H9 (cell line): ENCODE data around the gene KCND2. TPM values are rescaled to one million over a fixed set of nuclear protein-coding genes. Genes with fewer than 3 reads are reported as not detected.

Source experiments
- DNase-seq: peaks from one replicate; pipeline ENCODE4 v3.0.0-alpha.2; 2017
- H2AFZ ChIP-seq: one replicate; pipeline ENCODE4 v1.6.1; 2013; ENCODE audit warnings: mild to moderate bottlenecking, low read length, control low read depth, moderate library complexity
- H2AK5ac ChIP-seq: 2 replicates; pipeline ENCODE4 v1.6.1; 2013; ENCODE audit warnings: low read length, control low read depth, mixed read lengths; ENCODE audit not compliant: insufficient read length
- H2BK120ac ChIP-seq: one replicate; pipeline ENCODE4 v1.6.1; 2013; ENCODE audit warnings: low read depth, mild to moderate bottlenecking, low read length, control low read depth, inconsistent platforms; ENCODE audit not compliant: poor library complexity, severe bottlenecking
- H2BK12ac ChIP-seq: 2 replicates; pipeline ENCODE4 v1.6.1; 2013; ENCODE audit warnings: low read length, control low read depth, mixed read lengths, low read depth; ENCODE audit not compliant: insufficient read length
- H2BK15ac ChIP-seq: 2 replicates; pipeline ENCODE4 v1.6.1; 2013; ENCODE audit warnings: low read depth, low read length, control low read depth
- H2BK20ac ChIP-seq: one replicate; pipeline ENCODE4 v1.6.1; 2013; ENCODE audit warnings: low read depth, mild to moderate bottlenecking, low read length, control low read depth, inconsistent platforms; ENCODE audit not compliant: poor library complexity, severe bottlenecking
- H2BK5ac ChIP-seq: 2 replicates; pipeline ENCODE4 v1.6.1; 2013; ENCODE audit warnings: low read length, control low read depth, mixed read lengths; ENCODE audit not compliant: insufficient read length
- H3K14ac ChIP-seq: 2 replicates; pipeline ENCODE4 v1.6.1; 2013; ENCODE audit warnings: low read length, control low read depth; ENCODE audit not compliant: insufficient read depth
- H3K18ac ChIP-seq: 2 replicates; pipeline ENCODE4 v1.6.1; 2013; ENCODE audit warnings: low read depth, mild to moderate bottlenecking, mixed read lengths, low read length, control low read depth; ENCODE audit not compliant: insufficient read length
- H3K23ac ChIP-seq: 2 replicates; pipeline ENCODE4 v1.6.1; 2013; ENCODE audit warnings: low read length, control low read depth, mixed read lengths, low read depth; ENCODE audit not compliant: insufficient read length
- H3K23me2 ChIP-seq: 2 replicates; pipeline ENCODE4 v1.6.1; 2013; ENCODE audit warnings: low read depth, mild to moderate bottlenecking, mixed read lengths, low read length, control low read depth; ENCODE audit not compliant: insufficient read length, poor library complexity, severe bottlenecking
- H3K27ac ChIP-seq: 2 replicates; pipeline ENCODE4 v1.5.1; 2013; ENCODE audit warnings: low read length, control low read depth, mixed read lengths, low read depth; ENCODE audit not compliant: insufficient read length
- H3K27me3 ChIP-seq: 2 replicates; pipeline ENCODE4 v1.6.1; 2013; ENCODE audit warnings: low read length, control low read depth, inconsistent platforms; ENCODE audit not compliant: insufficient read depth
- H3K4ac ChIP-seq: 2 replicates; pipeline ENCODE4 v1.6.1; 2013; ENCODE audit warnings: low read depth, mild to moderate bottlenecking, control low read depth, inconsistent platforms, low read length, moderate library complexity
- H3K4me1 ChIP-seq: 2 replicates; pipeline ENCODE4 v1.6.1; 2013; ENCODE audit warnings: low read length, control low read depth, inconsistent platforms; ENCODE audit not compliant: insufficient read depth
- H3K4me2 ChIP-seq: 2 replicates; pipeline ENCODE4 v1.6.1; 2013; ENCODE audit warnings: low read length, control low read depth, mixed read lengths; ENCODE audit not compliant: insufficient read length, insufficient read depth
- H3K56ac ChIP-seq: 2 replicates; pipeline ENCODE4 v1.6.1; 2013; ENCODE audit warnings: low read depth, mild to moderate bottlenecking, mixed read lengths, low read length, control low read depth; ENCODE audit not compliant: insufficient read length
- H3K79me1 ChIP-seq: 2 replicates; pipeline ENCODE4 v1.6.1; 2013; ENCODE audit warnings: low read depth, mild to moderate bottlenecking, moderate library complexity, low read length, control low read depth, inconsistent platforms; ENCODE audit not compliant: insufficient read depth, poor library complexity, severe bottlenecking
- H3K79me2 ChIP-seq: 2 replicates; pipeline ENCODE4 v1.6.1; 2013; ENCODE audit warnings: low read length, control low read depth, inconsistent platforms; ENCODE audit not compliant: insufficient read depth
- H3K9ac ChIP-seq: 2 replicates; pipeline ENCODE4 v1.6.1; 2013; ENCODE audit warnings: low read length, control low read depth, mixed read lengths; ENCODE audit not compliant: insufficient read length; ENCODE audit errors: extremely low read depth
- H3K9me3 ChIP-seq: one replicate; pipeline ENCODE4 v1.6.1; 2013; ENCODE audit warnings: low read depth, low read length, inconsistent platforms; ENCODE audit not compliant: control insufficient read depth
- H3T11ph ChIP-seq: one replicate; pipeline ENCODE4 v1.6.1; 2013; ENCODE audit warnings: mild to moderate bottlenecking, low read length, control low read depth, inconsistent platforms
- H4K20me1 ChIP-seq: one replicate; pipeline ENCODE4 v1.6.1; 2013; ENCODE audit not compliant: control insufficient read depth, insufficient read length, insufficient read depth
- H4K5ac ChIP-seq: 2 replicates; pipeline ENCODE4 v1.6.1; 2013; ENCODE audit warnings: low read depth, mild to moderate bottlenecking, mixed read lengths, low read length, control low read depth; ENCODE audit not compliant: insufficient read length
- H4K8ac ChIP-seq: replicated peaks from 2 replicates; pipeline ENCODE4 v1.6.1; 2013; ENCODE audit warnings: low read length, control low read depth, mixed read lengths, low read depth; ENCODE audit not compliant: insufficient read length
- H4K91ac ChIP-seq: 2 replicates; pipeline ENCODE4 v1.6.1; 2013; ENCODE audit warnings: low read depth, mild to moderate bottlenecking, moderate library complexity, mixed read lengths, low read length, control low read depth; ENCODE audit not compliant: insufficient read length
- H3K27ac Mint-ChIP-seq, 3 experiments: 2 replicates in 2 of 3; 3 replicates in 1 of 3; pipeline ENCODE4 v1.8.0; 2020 to 2021; ENCODE audit warnings: mixed read lengths in 3 of 3, mild to moderate bottlenecking in 1 of 3, moderate library complexity in 1 of 3
- H3K27me3 Mint-ChIP-seq: 2 replicates; pipeline ENCODE4 v1.8.0; 2021; ENCODE audit warnings: low read depth, mild to moderate bottlenecking, moderate library complexity, mixed read lengths
- H3K36me3 Mint-ChIP-seq, 3 experiments: 2 replicates in 2 of 3; 3 replicates in 1 of 3; pipeline ENCODE4 v1.8.0; 2020 to 2021; ENCODE audit warnings: low read depth in 3 of 3, mixed read lengths in 3 of 3; ENCODE audit not compliant: insufficient read depth in 1 of 3
- H3K4me1 Mint-ChIP-seq, 2 experiments: 2 replicates each; pipeline ENCODE4 v1.8.0; 2020; ENCODE audit warnings: mixed read lengths in 2 of 2
- H3K4me3 Mint-ChIP-seq, 2 experiments: 2 replicates in 1 of 2; 3 replicates in 1 of 2; pipeline ENCODE4 v1.8.0; 2020 to 2021; ENCODE audit warnings: mild to moderate bottlenecking in 2 of 2, mixed read lengths in 2 of 2, moderate library complexity in 1 of 2
- H3K9me3 Mint-ChIP-seq, 2 experiments: 2 replicates in 1 of 2; 3 replicates in 1 of 2; pipeline ENCODE4 v1.8.0; 2020; ENCODE audit warnings: mild to moderate bottlenecking in 2 of 2, mixed read lengths in 2 of 2, moderate library complexity in 1 of 2
- WGBS: extraction: QIAGEN DNeasy Blood & Tissue Kit; methylation state at CpG from one replicate; pipeline ENCODE4 v1.1.7; 2013; ENCODE audit warnings: missing lambda C conversion rate, low lambda C conversion rate, mixed read lengths; ENCODE audit not compliant: insufficient read length; ENCODE audit errors: extremely low coverage; 5-methylcytosine and 5-hydroxymethylcytosine counted together
- total RNA-seq: library from RNA; stranded (reverse); gene quantifications from 2 replicates; pipeline ENCODE4 v1.2.1, GENCODE V29; 2021
- TF ChIP-seq, protein P1 (sequence below): fragments of 200-600 bp; sonication (generic); conservative IDR thresholded peaks from 3 replicates; pipeline ENCODE4 v1.8.0; 2021; ENCODE audit warnings: antibody characterized with exemption, mild to moderate bottlenecking

KCND2 gene
- total RNA-seq, 1 experiment from 2014 or later: 6.4 TPM

- H3K79me1 ChIP-seq: no peaks in the 10 kb centered on the region
- no peak overlapping the region for H2BK15ac ChIP-seq
- H2BK5ac ChIP-seq: no peak overlapping the region
- H3K23me2 ChIP-seq: no peaks in the 10 kb centered on the region
- H3K79me2 ChIP-seq: no peaks in the 10 kb centered on the region
- no peaks in the 10 kb centered on the region for H4K20me1 ChIP-seq
- no peak overlapping the region for H2BK120ac ChIP-seq
- H3K18ac ChIP-seq: no peak overlapping the region
- no CpG with 5 or more reads among the region's 1 CpG for whole genome bisulfite sequencing
- H3K4me2 ChIP-seq: no peak overlapping the region
- H3T11ph ChIP-seq: no peak overlapping the region
- H3K23ac ChIP-seq: no peak overlapping the region
- Mint-ChIP-seq H3K27ac (0 out of 7 replicates have a peak overlapping the region, but pooled peaks of 1 of the 3 experiments have one; percentile 12), H3K9me3 (no peaks in the 10 kb centered on the region), H3K4me1 (peaks cover 10 to 14% of the 10 kb centered on the region in 2 experiments), H3K27me3 (no peaks in the 10 kb centered on the region), H3K36me3 (no peaks in the 10 kb centered on the region), H3K4me3 (no peak overlapping the region)
- no peak overlapping the region for H2AK5ac ChIP-seq
- no peak overlapping the region for H2BK12ac ChIP-seq
- no peak overlapping the region for H3K9ac ChIP-seq
- no peak overlapping the region for H3K14ac ChIP-seq
- DNase-seq: no peak
- no peaks in the 10 kb centered on the region for H3K4me1 ChIP-seq
- H3K27me3 ChIP-seq: no peaks in the 10 kb centered on the region
- H4K5ac ChIP-seq: no peak overlapping the region
- no peaks in the 10 kb centered on the region for H3K9me3 ChIP-seq
- TF ChIP-seq, protein P1, sequence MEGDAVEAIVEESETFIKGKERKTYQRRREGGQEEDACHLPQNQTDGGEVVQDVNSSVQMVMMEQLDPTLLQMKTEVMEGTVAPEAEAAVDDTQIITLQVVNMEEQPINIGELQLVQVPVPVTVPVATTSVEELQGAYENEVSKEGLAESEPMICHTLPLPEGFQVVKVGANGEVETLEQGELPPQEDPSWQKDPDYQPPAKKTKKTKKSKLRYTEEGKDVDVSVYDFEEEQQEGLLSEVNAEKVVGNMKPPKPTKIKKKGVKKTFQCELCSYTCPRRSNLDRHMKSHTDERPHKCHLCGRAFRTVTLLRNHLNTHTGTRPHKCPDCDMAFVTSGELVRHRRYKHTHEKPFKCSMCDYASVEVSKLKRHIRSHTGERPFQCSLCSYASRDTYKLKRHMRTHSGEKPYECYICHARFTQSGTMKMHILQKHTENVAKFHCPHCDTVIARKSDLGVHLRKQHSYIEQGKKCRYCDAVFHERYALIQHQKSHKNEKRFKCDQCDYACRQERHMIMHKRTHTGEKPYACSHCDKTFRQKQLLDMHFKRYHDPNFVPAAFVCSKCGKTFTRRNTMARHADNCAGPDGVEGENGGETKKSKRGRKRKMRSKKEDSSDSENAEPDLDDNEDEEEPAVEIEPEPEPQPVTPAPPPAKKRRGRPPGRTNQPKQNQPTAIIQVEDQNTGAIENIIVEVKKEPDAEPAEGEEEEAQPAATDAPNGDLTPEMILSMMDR: no peak
- no peak overlapping the region for H3K4ac ChIP-seq
- no peak overlapping the region for H2BK20ac ChIP-seq
- H3K56ac ChIP-seq: no peak overlapping the region
- H2AFZ ChIP-seq: no peak overlapping the region
- no peak overlapping the region for H4K91ac ChIP-seq
- H4K8ac ChIP-seq: no peak overlapping the region
- no peak overlapping the region for H3K27ac ChIP-seq
Observed at GRCh38 chr7:120680985-120681384, 408.0 kb downstream of the KCND2 start.
